ENCODE data around the gene SLIRP. TPM values are rescaled to one million over a fixed set of nuclear protein-coding genes. Genes with fewer than 3 reads are reported as not detected.
"Not testable (repeated sequence)": the region's sequence is repeated elsewhere in the genome, so short reads cannot be mapped to it uniquely, and the experiment has no call there.

The SLIRP gene
- total RNA-seq, 1 experiment from 2014 or later, result 137 TPM

- H3K4me1 Mint-ChIP-seq (ENCODE audit: low read depth, unreplicated experiment), result no peaks in the 10 kb centered on the region
- intact Hi-C loops (cut with micrococcal nuclease; ENCODE audit: unreplicated experiment), result no loop called here
- peaks cover 28% of the 10 kb centered on the region for H3K36me3 Mint-ChIP-seq (ENCODE audit: insufficient read depth, unreplicated experiment)
- TF ChIP-seq CTCF (IDR thresholded peaks at IDR 0.05; ENCODE audit: unreplicated experiment), result no peak
- H3K4me3 Mint-ChIP-seq (ENCODE audit: low read depth, unreplicated experiment), result no peak overlapping the region
- CTCF ChIA-PET, result no interaction called here
- no peak overlapping the region for H3K27ac Mint-ChIP-seq (ENCODE audit: unreplicated experiment)
- no peaks in the 10 kb centered on the region for H3K27me3 Mint-ChIP-seq (ENCODE audit: unreplicated experiment)
- BruUV-seq (replicated peaks), result no TSS peak
- H3K9me3 Mint-ChIP-seq (ENCODE audit: low read depth, unreplicated experiment), result no peaks in the 10 kb centered on the region
- DNase-seq, result no peak
Measured at GRCh38 chr14:77738559-77739250, 30.8 kb downstream of the SLIRP start.

GRCh38 chr14:77741438-77741837, 33.5 kb downstream of the SLIRP start:
- Mint-ChIP-seq H3K9me3 (ENCODE audit: low read depth, unreplicated experiment) (no peaks in the 10 kb centered on the region), H3K4me3 (ENCODE audit: low read depth, unreplicated experiment) (no peak overlapping the region), H3K27me3 (ENCODE audit: unreplicated experiment) (no peaks in the 10 kb centered on the region), H3K36me3 (ENCODE audit: insufficient read depth, unreplicated experiment) (peaks cover 28% of the 10 kb centered on the region), H3K4me1 (ENCODE audit: low read depth, unreplicated experiment) (no peaks in the 10 kb centered on the region), H3K27ac (ENCODE audit: unreplicated experiment) (no peak overlapping the region)
- no peak for DNase-seq
- no TSS peak for BruUV-seq (replicated peaks)
- no peak for TF ChIP-seq CTCF (IDR thresholded peaks at IDR 0.05; ENCODE audit: unreplicated experiment)
- intact Hi-C loops (cut with micrococcal nuclease; ENCODE audit: unreplicated experiment), result no loop called here
- CTCF ChIA-PET, result interaction anchor here (0.6 kb wide), 2 partner anchors 11 to 16 kb away, joined by 3 read pairs; no protein-coding TSS in a partner anchor

- Mint-ChIP-seq H3K36me3 (ENCODE audit: insufficient read depth, unreplicated experiment) (peaks cover 18% of the 10 kb centered on the region), H3K4me3 (ENCODE audit: low read depth, unreplicated experiment) (no peak overlapping the region), H3K27ac (ENCODE audit: unreplicated experiment) (no peak overlapping the region), H3K27me3 (ENCODE audit: unreplicated experiment) (no peaks in the 10 kb centered on the region), H3K4me1 (ENCODE audit: low read depth, unreplicated experiment) (no peaks in the 10 kb centered on the region), H3K9me3 (ENCODE audit: low read depth, unreplicated experiment) (no peaks in the 10 kb centered on the region)
- TF ChIP-seq CTCF (IDR thresholded peaks at IDR 0.05; ENCODE audit: unreplicated experiment), result no peak
- CTCF ChIA-PET, result no interaction called here
- BruUV-seq (replicated peaks), result no TSS peak
- no peak for DNase-seq
- intact Hi-C loops (cut with micrococcal nuclease; ENCODE audit: unreplicated experiment), result no loop called here
Measured at GRCh38 chr14:77746064-77746702, 38.3 kb downstream of the SLIRP start.

- DNase-seq; H3K27ac Mint-ChIP-seq (ENCODE audit: unreplicated experiment); H3K27me3 Mint-ChIP-seq (ENCODE audit: unreplicated experiment); intact Hi-C loops (cut with micrococcal nuclease; ENCODE audit: unreplicated experiment); BruUV-seq (replicated peaks); H3K4me3 Mint-ChIP-seq (ENCODE audit: low read depth, unreplicated experiment); H3K9me3 Mint-ChIP-seq (ENCODE audit: low read depth, unreplicated experiment); H3K4me1 Mint-ChIP-seq (ENCODE audit: low read depth, unreplicated experiment); CTCF ChIA-PET: not testable (repeated sequence)
- H3K36me3 Mint-ChIP-seq (ENCODE audit: insufficient read depth, unreplicated experiment), result peaks cover 25% of the 10 kb centered on the region
Measured at GRCh38 chr14:77747425-77747824, 39.5 kb downstream of the SLIRP start.

GRCh38 chr14:77752266-77752665, 44.4 kb downstream of the SLIRP start:
- CTCF ChIA-PET, result interaction anchor here (0.7 kb wide), 1 partner anchor 11 kb away, joined by 3 read pairs; no protein-coding TSS in a partner anchor
- Mint-ChIP-seq H3K4me1 (ENCODE audit: low read depth, unreplicated experiment) (no peaks in the 10 kb centered on the region), H3K4me3 (ENCODE audit: low read depth, unreplicated experiment) (no peak overlapping the region), H3K36me3 (ENCODE audit: insufficient read depth, unreplicated experiment) (peaks cover 31% of the 10 kb centered on the region), H3K27me3 (ENCODE audit: unreplicated experiment) (no peaks in the 10 kb centered on the region), H3K9me3 (ENCODE audit: low read depth, unreplicated experiment) (no peaks in the 10 kb centered on the region), H3K27ac (ENCODE audit: unreplicated experiment) (no peak overlapping the region)
- no peak for DNase-seq
- intact Hi-C loops (cut with micrococcal nuclease; ENCODE audit: unreplicated experiment), result no loop called here
- no peak for TF ChIP-seq CTCF (IDR thresholded peaks at IDR 0.05; ENCODE audit: unreplicated experiment)
- no TSS peak for BruUV-seq (replicated peaks)

Data from Calu3 (cell line).